Measurements from ENCODE around the gene SLC38A8.

SLC38A8 gene

GRCh38 chr16:84084570-84085270 lies 42.1 kb upstream of the SLC38A8 start:
- peak; percentile 99 for FAIRE-seq
- peak; percentile 66 for DNase-seq (ENCODE audit: insufficient read length, low spot score)
- no peak for TF ChIP-seq PAX5 (IDR thresholded peaks at IDR 0.05; ENCODE audit: insufficient read depth, low read length, severe bottlenecking)
- no peak for TF ChIP-seq TAF1 (IDR thresholded peaks at IDR 0.05; ENCODE audit: low read depth, low read length)
- no peak for TF ChIP-seq POLR2A (IDR thresholded peaks at IDR 0.05; ENCODE audit: low read depth, low read length)
- TF ChIP-seq SPI1 (IDR thresholded peaks at IDR 0.05; ENCODE audit: low read depth, low read length): no peak
- TF ChIP-seq POU2F2 (IDR thresholded peaks at IDR 0.05; ENCODE audit: low read depth, low read length): 0 out of 2 replicates have a peak, but pooled peaks have one; percentile 28

GRCh38 chr16:84082835-84083569 lies 40.4 kb upstream of the SLC38A8 start:
- no peak for FAIRE-seq
- TF ChIP-seq POLR2A (IDR thresholded peaks at IDR 0.05; ENCODE audit: low read depth, low read length): no peak
- no peak for TF ChIP-seq TAF1 (IDR thresholded peaks at IDR 0.05; ENCODE audit: low read depth, low read length)
- TF ChIP-seq POLR2AphosphoS5 (IDR thresholded peaks at IDR 0.05; ENCODE audit: low read depth, low read length): no peak
- TF ChIP-seq SPI1 (IDR thresholded peaks at IDR 0.05; ENCODE audit: low read depth, low read length): no peak
- no peak for TF ChIP-seq POU2F2 (IDR thresholded peaks at IDR 0.05; ENCODE audit: low read depth, low read length)
- TF ChIP-seq PAX5 (IDR thresholded peaks at IDR 0.05; ENCODE audit: insufficient read depth, low read length, severe bottlenecking): no peak
- DNase-seq (ENCODE audit: insufficient read length, low spot score): no peak

GRCh38 chr16:84082110-84082509 lies 39.5 kb upstream of the SLC38A8 start:
- DNase-seq (ENCODE audit: insufficient read length, low spot score) (no peak), FAIRE-seq (no peak)
- TF ChIP-seq PAX5 (IDR thresholded peaks at IDR 0.05; ENCODE audit: insufficient read depth, low read length, severe bottlenecking): no peak
- TF ChIP-seq POU2F2 (IDR thresholded peaks at IDR 0.05; ENCODE audit: low read depth, low read length): no peak
- no peak for TF ChIP-seq POLR2AphosphoS5 (IDR thresholded peaks at IDR 0.05; ENCODE audit: low read depth, low read length)
- no peak for TF ChIP-seq POLR2A (IDR thresholded peaks at IDR 0.05; ENCODE audit: low read depth, low read length)

- DNase-seq (ENCODE audit: insufficient read length, low spot score): no peak
- TF ChIP-seq TAF1 (IDR thresholded peaks at IDR 0.05; ENCODE audit: low read depth, low read length): no peak
- TF ChIP-seq POU2F2 (IDR thresholded peaks at IDR 0.05; ENCODE audit: low read depth, low read length): no peak
- TF ChIP-seq PAX5 (IDR thresholded peaks at IDR 0.05; ENCODE audit: insufficient read depth, low read length, severe bottlenecking): no peak
- no peak for TF ChIP-seq POLR2A (IDR thresholded peaks at IDR 0.05; ENCODE audit: low read depth, low read length)
- no peak for TF ChIP-seq SPI1 (IDR thresholded peaks at IDR 0.05; ENCODE audit: low read depth, low read length)
- no peak for TF ChIP-seq POLR2AphosphoS5 (IDR thresholded peaks at IDR 0.05; ENCODE audit: low read depth, low read length)
- no peak for FAIRE-seq
These were observed 38.9 kb upstream of the SLC38A8 start for GRCh38 chr16:84081446-84081989.

GRCh38 chr16:84080813-84081212 lies 38.2 kb upstream of the SLC38A8 start:
- TF ChIP-seq POLR2A (IDR thresholded peaks at IDR 0.05; ENCODE audit: low read depth, low read length): no peak
- no peak for TF ChIP-seq PAX5 (IDR thresholded peaks at IDR 0.05; ENCODE audit: insufficient read depth, low read length, severe bottlenecking)
- TF ChIP-seq POU2F2 (IDR thresholded peaks at IDR 0.05; ENCODE audit: low read depth, low read length): no peak
- TF ChIP-seq POLR2AphosphoS5 (IDR thresholded peaks at IDR 0.05; ENCODE audit: low read depth, low read length): no peak
- no peak for TF ChIP-seq SPI1 (IDR thresholded peaks at IDR 0.05; ENCODE audit: low read depth, low read length)
- TF ChIP-seq TAF1 (IDR thresholded peaks at IDR 0.05; ENCODE audit: low read depth, low read length): no peak
- no peak for DNase-seq (ENCODE audit: insufficient read length, low spot score)
- no peak for FAIRE-seq

GRCh38 chr16:84080378-84080777 lies 37.8 kb upstream of the SLC38A8 start:
- TF ChIP-seq POLR2A (IDR thresholded peaks at IDR 0.05; ENCODE audit: low read depth, low read length): no peak
- no peak for TF ChIP-seq POU2F2 (IDR thresholded peaks at IDR 0.05; ENCODE audit: low read depth, low read length)
- TF ChIP-seq POLR2AphosphoS5 (IDR thresholded peaks at IDR 0.05; ENCODE audit: low read depth, low read length): no peak
- no peak for TF ChIP-seq TAF1 (IDR thresholded peaks at IDR 0.05; ENCODE audit: low read depth, low read length)
- no peak for TF ChIP-seq PAX5 (IDR thresholded peaks at IDR 0.05; ENCODE audit: insufficient read depth, low read length, severe bottlenecking)
- no peak for TF ChIP-seq SPI1 (IDR thresholded peaks at IDR 0.05; ENCODE audit: low read depth, low read length)
- no peak for DNase-seq (ENCODE audit: insufficient read length, low spot score)
- no peak for FAIRE-seq

GRCh38 chr16:84079664-84080063 lies 37.1 kb upstream of the SLC38A8 start:
- FAIRE-seq (no peak), DNase-seq (ENCODE audit: insufficient read length, low spot score) (no peak)
- TF ChIP-seq TAF1 (IDR thresholded peaks at IDR 0.05; ENCODE audit: low read depth, low read length) (no peak), SPI1 (IDR thresholded peaks at IDR 0.05; ENCODE audit: low read depth, low read length) (no peak), POLR2AphosphoS5 (IDR thresholded peaks at IDR 0.05; ENCODE audit: low read depth, low read length) (no peak), POLR2A (IDR thresholded peaks at IDR 0.05; ENCODE audit: low read depth, low read length) (no peak), PAX5 (IDR thresholded peaks at IDR 0.05; ENCODE audit: insufficient read depth, low read length, severe bottlenecking) (no peak), POU2F2 (IDR thresholded peaks at IDR 0.05; ENCODE audit: low read depth, low read length) (no peak)

- TF ChIP-seq POU2F2 (IDR thresholded peaks at IDR 0.05; ENCODE audit: low read depth, low read length) (no peak), PAX5 (IDR thresholded peaks at IDR 0.05; ENCODE audit: insufficient read depth, low read length, severe bottlenecking) (no peak), SPI1 (IDR thresholded peaks at IDR 0.05; ENCODE audit: low read depth, low read length) (no peak), TAF1 (IDR thresholded peaks at IDR 0.05; ENCODE audit: low read depth, low read length) (no peak), POLR2AphosphoS5 (IDR thresholded peaks at IDR 0.05; ENCODE audit: low read depth, low read length) (no peak), POLR2A (IDR thresholded peaks at IDR 0.05; ENCODE audit: low read depth, low read length) (no peak)
- no peak for FAIRE-seq
- DNase-seq (ENCODE audit: insufficient read length, low spot score): no peak
These were observed 32.8 kb upstream of the SLC38A8 start for GRCh38 chr16:84075376-84075775.

- DNase-seq (ENCODE audit: insufficient read length, low spot score) (no peak), FAIRE-seq (no peak)
- no peak for TF ChIP-seq POLR2A (IDR thresholded peaks at IDR 0.05; ENCODE audit: low read depth, low read length)
- TF ChIP-seq PAX5 (IDR thresholded peaks at IDR 0.05; ENCODE audit: insufficient read depth, low read length, severe bottlenecking): no peak
- TF ChIP-seq POU2F2 (IDR thresholded peaks at IDR 0.05; ENCODE audit: low read depth, low read length): no peak
- TF ChIP-seq POLR2AphosphoS5 (IDR thresholded peaks at IDR 0.05; ENCODE audit: low read depth, low read length): no peak
- TF ChIP-seq SPI1 (IDR thresholded peaks at IDR 0.05; ENCODE audit: low read depth, low read length): no peak
- TF ChIP-seq TAF1 (IDR thresholded peaks at IDR 0.05; ENCODE audit: low read depth, low read length): no peak
These were observed 32.1 kb upstream of the SLC38A8 start for GRCh38 chr16:84074721-84075120.

Data from GM12891 (cell line).